Fibroblast of skin of abdomen (primary cell): Measurements from ENCODE around the gene ARHGAP29.
"Not testable (repeated sequence)": the region's sequence is repeated elsewhere in the genome, so short reads cannot be mapped to it uniquely, and the experiment has no call there.

Source experiments
- DNase-seq: peaks from one replicate; pipeline ENCODE4 v3.0.0-alpha.2; 2013

ARHGAP29 gene

DNA sequence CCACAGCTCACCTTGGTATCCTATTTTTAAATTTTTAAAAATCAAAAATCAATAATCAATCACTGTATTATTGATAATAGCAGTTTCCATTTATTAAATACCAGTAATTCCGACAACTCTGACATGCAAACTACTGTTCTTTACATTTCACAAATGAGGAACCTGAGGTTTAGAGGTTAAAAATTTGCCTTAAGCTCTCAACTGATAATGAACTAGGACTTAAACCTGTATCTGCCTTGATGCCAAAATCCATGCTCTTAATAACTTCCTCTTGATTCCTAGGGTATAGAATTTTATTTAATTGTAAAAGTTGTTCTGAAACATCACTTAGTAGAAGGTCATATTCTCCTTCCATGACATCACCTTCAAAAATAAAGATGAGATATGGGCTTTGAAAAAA lies 5.6 kb downstream of the ARHGAP29 start:
- no peak for DNase-seq

DNA sequence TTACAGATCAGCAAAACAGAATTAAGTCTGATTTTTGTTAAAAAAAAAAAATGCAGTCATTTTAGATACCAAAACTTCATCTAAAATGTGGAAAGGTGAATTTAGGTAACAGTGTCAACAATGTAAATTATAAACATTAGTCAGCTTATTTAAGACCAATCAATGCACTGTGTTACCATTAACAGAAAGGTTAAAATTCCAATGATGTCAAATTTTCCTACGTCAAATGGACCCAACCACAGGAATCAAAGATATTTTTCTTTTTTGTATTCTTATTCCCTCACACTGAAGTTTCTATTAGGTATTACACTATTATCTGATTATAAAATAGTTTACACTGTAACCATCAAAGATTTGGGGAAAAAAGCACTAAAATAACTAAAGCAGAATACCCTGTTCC lies 6.5 kb downstream of the ARHGAP29 start:
- DNase-seq, result no peak

DNA sequence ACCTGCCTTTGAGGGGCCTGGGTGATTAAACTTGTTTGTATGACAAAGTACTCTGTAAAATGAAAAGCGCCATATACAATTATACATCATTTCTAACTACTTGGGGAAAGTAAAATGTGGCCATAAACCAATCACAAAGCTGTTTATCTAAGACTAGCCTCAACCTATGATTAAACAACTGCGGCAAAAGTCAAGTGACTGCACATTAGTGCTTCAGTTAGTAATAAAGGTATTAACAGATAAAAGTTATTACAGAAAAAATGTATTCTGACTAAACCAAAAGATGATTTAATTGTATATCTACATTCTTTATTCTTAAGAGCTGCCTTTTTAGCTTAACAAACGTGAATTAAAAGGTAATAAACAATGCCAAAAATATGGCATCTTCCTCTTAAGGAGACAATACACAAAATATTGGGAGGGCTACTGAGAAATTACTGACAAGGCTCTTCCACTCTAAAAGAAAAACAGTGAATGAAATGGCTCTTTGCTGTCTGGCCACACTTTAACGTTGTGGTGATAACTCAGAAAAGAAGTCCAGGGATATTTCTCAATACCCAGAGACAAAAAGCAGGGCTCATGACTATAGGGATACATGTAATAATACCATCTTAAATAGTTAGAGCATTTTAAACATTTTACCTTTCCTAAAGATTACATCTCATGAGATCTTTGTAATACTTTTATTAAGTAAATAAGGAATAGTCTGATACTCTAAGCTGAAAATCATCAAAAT lies 8.6 kb downstream of the ARHGAP29 start:
- DNase-seq, result no peak

DNA sequence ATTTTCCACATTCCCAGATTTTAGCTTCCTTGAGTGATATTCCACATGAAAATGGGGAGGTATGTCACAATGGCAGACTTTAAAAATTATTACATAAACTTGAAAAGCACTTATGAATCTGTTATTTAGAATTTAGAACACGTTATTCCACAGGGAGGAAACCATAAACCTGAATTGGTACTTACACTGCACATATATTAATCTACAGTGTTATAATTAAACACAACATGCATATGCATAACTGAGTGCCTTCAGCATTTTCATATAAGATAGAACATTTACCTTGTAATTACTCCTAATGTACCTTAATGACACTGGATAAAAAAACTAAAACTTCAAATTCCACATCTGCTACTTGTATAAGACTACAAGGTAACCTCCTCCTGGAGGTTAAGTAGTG lies 9.8 kb downstream of the ARHGAP29 start:
- no peak for DNase-seq

DNA sequence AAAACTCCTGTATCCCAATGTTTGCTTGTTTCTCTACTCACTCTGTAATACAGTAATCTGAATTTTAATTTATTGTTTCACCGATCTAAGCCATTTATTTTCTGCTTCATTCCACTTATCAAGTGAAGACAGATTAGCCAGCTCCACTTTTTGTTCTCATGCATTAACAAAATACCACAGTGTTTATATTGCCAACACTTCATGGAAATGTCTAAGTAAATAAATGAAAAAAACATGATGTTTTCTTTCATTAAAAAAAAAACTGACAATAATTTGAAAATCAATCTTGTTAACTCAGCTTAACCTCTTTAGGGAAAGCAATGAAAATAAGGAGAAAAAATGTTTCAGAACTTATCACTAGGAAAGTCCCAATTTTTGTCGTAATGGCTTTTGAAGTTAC lies 11.5 kb downstream of the ARHGAP29 start:
- no peak for DNase-seq

DNA sequence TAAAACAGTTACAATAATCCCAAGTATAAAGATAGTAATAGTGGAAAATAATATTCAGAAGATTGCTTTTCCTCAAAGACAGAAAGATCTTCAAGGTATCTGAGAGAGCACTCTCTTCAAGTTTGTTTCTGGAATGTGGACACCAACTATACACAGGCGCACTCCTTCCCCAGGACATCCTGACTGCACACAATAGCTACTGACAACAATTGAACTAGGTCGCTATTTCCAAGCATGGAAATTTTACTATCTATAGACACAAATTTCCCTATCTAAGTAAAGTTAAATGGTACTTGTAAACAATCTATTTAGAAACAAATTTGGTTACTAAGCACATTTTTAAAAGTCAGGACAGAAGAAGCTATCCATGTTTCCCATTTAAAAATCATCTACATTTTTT lies 19.1 kb downstream of the ARHGAP29 start:
- DNase-seq, result no peak

DNA sequence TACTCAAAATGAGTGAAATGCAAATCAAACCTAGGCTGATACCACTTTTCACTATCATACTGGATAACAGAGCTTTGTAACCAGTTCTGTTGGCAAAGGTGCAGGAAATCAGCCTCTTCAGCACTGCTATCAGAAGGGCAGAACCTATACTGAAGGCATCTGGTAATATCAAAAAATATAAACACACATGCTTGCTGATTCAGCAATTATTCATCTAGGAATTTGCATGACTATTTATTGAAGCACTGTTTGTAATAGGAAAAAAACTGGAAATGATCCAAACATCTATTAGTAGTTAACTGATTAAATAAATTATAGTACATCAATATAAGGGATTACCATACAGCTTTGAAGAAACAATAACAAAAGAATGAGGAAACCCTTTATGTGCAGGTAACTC lies 21.4 kb downstream of the ARHGAP29 start:
- DNase-seq, result no peak

DNA sequence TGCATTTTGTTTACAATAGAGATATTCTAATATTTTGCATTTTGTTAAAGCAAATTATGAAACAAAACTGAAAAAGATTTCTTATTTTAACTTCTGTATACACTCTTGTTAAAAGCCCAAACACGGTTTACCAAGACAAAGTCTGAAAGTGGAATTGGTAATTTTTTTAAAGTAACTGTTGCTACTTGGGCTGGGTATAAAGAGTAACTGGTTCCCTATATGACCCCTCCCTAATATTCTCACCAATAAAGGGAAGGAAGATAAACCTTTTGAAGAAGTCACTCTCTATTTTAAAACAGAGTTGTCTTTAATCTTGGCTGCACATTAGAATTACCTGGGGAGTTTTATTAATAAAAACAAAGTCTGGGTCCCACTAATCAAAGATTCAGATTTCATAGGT lies 27.4 kb downstream of the ARHGAP29 start:
- DNase-seq, result no peak

DNA sequence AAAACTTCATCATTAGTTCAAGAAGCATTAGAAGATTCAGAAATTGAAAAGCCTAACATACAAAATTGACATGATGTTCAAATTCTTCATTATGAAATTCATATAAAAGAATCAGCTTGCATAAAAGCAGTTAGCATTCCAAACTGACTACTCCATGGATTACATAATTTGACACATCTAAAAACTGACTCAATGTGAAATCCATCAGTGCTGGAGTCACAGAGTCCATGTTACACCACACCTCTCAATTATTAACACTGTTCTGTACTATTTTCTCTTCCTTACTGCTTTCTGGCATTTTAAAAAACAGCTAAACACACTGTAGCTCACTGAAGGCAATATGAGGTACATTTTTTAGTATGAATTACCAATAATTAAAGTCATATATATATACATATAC lies 28.0 kb downstream of the ARHGAP29 start:
- DNase-seq, result peak; percentile 41

DNA sequence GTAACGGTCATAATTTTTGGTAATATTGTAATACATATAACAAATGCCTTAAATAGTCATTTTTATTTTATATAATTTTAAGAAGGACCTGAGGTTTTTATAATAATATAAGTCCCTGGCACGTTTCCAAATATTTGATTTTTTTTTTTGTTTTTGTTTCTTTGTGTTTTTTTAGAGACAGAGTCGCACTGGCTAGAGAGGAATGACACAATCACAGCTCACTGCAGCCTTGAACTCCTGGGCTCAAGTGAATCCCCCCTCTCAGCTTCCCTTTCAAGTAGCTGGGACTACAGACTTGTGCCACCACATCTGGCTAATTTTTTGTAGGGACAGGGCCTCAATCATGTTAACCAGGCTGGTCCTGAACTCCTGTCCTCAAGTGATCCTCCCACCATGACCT lies 29.7 kb downstream of the ARHGAP29 start:
- DNase-seq, result no peak

DNA sequence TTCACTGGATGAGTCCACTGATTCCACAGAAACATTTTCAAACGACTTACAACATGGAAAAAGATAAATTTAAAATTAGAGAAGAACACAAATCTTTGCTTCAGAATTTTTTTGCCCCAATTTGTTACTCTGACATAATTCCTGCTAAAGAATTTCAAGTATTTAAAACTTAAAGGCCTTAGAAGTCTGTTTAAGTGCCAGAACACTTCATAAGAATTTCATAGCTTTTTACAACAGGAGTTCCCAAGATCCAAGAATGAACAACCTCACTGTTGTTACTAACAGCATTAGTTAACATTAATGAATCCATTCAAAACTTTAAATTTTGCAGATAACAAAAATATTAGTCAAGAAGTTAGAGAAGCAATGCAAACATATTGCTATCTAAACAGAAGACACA lies 31.7 kb downstream of the ARHGAP29 start:
- DNase-seq, result no peak

DNA sequence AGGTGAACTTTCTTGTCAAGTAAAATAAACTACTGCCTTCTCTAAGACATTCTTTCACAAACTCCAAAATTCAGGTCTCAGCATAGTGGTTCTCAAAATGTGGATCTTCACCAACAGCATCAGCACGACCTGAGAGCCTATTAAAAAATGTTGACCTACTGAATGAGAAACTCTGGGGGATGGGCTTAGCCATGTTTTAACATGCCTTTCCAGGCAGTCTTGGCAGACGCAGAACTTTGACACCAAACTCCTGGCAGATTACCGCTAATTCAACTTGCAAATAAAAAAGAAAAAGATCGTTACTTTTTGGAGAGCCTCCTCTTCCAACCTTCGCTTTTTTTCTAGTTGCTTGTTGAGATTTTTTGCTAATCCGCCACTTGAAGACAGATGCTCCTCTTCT lies 35.1 kb downstream of the ARHGAP29 start:
- DNase-seq, result no peak

DNA sequence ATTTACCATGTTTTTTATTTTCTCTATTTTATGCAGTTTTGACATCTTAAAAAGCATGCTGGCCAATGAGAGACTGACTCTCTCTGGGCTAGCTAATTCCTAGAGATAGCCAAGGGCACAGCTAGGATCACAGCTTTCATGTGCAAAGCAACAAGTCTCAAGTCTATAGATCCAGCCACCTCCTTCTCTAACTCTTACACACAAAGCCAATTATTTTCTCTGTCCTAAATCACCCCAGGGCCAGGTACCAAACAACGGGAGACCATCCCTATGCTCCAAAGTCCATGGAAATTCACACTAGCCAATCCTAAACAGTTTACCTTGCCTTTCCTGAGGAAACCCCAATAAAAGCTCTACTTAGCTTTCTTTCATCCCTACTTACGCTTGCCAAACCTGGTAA lies 38.0 kb downstream of the ARHGAP29 start:
- no peak for DNase-seq

DNA sequence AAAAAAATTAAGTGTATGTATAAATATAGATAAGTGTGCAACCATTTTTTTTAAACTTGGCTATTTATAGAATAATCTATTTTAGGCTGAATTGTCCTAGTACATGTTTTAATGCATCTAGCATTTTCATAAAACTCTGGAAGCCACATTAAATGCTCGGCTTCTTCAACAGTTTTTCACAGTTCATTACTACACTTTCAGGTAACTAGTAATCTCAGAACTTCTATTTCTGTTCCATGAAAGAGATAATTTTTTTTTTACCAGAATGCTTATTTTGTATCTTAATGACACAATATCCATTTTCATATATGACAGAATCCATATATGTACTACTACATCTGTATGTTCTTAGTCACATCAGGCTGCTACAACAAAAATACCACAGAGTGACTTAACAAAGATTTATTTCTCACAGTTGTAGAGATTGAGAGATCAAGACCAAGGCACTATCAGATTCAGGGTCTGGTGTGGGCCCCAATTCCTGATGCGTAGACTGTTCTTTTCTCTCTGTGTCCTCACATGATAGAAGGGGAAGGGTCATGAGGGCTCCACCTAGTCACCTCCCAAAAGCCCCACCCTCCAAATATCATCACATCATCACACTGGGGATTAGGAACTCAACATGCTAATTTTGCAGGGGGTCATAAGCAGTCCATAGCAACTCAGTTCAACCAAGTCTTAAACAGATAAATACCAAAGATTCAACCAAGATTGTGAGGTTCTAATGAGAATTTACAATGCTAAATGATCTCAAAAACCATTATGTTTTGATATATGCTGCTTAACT lies 43.1 kb downstream of the ARHGAP29 start:
- DNase-seq, result no peak

DNA sequence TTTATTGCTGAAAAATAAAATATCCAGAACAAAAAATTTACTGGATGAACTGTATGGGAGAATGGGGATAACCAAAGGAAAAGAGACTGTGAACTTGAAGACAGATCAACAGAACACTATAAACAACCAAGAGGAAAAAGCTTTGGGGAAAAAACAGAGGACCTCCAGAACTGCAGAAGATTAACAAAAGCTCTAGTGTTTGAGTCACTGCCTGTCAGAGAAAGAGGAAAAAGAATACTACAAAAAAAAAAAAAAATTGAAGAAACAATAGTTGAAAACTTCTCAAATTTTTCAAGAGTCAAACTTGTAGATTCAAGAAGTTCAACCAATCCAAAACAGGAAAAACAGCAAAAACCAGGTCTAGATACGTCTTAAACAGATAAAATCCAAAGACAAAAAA lies 44.3 kb downstream of the ARHGAP29 start:
- DNase-seq, result no peak

DNA sequence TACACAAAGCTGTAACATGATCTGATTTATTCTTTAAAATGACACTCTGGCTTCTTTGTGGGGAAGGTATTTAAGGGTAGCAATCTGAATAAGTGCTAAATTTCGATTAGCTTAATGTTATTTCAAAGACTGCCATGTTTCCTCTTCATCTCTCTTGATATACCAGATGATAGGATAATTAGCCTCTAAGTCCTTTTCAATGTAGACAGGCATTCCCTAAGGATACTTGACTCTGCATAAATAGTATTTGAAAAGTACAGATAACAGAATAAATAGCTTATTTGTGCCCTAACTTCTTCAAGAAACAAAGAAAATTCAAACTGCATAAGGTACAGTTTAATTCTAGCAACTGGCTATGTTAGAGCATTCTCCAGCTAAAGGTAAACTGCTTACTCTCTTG lies 46.2 kb downstream of the ARHGAP29 start:
- DNase-seq, result no peak

DNA sequence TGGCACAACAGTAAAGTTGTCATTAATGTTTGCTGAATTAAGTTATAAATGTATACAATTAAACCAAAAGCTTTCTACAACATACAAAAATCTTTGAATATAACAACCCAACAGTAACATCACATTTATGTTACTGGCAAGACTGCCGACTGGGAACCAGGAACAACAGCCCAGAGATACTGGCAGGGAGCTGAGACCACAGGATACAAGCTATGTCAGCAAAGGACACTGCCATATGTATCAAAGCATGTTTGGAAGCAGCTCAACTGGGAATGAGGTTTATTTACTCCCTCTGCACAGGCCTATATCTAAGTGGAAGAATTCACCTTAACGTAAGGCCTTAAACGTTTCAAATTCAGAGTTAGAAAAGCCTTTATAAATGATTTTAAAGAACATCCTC lies 50.4 kb downstream of the ARHGAP29 start:
- DNase-seq, result no peak

DNA sequence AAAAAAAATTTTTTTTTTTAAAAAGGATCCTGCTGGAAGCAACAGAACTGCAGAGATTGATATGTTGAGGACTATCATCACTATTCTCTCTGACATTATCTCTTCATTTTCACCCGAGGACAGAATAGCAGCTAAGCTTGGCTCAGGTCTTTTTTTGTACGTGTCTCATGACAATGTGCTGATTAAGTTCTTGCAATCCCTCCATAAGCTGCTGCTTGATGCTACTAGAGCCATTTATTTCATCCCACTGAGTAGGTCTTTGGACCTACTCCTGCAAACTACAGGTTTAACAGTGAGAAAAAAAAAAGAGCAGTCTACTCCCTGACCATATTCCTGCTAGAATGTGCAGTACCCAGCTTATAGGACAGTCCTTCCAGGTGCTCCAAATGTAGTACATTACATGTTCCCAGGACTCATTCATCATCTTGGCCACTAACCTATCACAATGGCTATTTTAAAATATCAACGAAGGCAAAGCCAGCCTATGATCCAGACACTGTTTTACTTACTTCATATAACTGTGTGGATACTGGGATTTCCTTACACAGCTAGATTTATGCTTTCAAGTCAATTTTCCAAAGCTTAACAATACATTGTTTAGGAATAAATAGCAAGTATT lies 54.1 kb downstream of the ARHGAP29 start:
- DNase-seq, result no peak

DNA sequence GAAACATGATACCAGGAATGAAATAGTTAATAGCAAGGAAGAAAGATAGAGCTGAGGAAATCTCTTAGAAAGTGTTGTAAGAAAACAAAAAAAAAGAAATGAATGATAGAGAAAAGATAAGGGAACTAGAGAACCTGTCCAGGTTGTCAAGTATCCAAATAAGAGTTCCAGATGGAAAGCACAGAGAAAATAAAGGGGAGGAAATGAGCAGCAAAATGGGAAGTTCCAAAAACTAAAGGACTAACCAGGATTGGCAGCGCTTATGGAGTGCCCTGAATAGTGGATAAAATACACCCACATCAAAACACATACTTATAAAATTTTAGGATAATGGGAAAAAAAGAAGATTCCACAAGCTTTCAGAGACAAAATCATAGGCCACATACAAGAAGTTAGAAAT lies 55.2 kb downstream of the ARHGAP29 start:
- DNase-seq, result no peak

DNA sequence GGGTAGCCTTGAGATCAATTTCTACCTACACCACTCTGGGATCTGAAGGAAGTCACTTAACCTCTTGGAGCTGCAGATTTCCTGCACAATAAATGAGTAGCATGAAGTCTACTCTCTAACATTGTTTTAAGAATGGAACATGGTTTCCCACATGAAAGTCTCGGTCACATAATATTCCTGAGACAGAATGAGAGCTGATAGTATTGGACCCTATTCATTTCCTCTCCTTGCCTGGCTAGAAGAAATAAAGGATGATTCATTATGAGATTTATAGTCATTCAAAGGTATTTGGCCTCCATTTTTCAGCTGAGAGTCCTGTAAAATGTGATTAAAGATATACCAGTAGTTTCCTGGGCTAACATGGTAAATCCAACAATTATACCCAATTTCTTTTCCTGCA lies 56.7 kb downstream of the ARHGAP29 start:
- peak; percentile 1 for DNase-seq

DNA sequence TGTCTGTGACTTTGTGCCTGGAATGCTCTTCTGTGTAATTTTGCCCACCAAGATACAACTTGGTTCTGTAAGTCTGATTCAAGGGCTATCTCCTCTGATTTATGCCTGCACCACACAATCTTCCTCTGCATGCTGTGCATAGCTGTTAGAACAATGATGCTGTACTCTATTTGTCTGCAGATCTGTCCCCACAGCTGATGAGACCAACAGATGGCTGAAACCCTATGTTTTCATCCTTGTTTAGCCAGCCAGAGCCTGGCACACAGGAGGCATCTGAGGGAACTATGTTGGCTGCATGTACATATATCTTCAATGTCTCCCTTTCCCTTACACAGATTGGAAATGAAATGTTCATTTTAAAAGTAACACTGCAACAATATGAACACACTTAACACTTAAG lies 58.5 kb downstream of the ARHGAP29 start:
- no peak for DNase-seq

DNA sequence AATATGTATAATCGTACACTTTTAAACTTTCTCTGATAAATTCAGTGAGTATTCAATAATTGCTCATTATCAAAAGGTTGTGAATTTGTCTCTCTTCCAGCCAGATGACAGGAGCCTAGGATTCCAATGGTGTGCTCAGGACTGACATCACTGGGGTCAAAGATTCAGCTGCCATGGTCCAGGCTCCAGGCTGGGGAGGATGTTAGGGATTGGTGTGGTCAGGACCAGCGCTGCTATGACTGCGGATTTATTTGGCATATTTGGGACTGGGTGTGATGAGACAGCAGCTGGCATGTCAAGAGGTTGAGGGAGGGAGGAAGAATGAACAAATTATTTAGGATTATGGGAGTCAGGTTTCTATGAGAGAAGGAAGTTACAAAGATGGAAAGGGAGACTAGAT lies 68.3 kb downstream of the ARHGAP29 start:
- DNase-seq, result no peak

DNA sequence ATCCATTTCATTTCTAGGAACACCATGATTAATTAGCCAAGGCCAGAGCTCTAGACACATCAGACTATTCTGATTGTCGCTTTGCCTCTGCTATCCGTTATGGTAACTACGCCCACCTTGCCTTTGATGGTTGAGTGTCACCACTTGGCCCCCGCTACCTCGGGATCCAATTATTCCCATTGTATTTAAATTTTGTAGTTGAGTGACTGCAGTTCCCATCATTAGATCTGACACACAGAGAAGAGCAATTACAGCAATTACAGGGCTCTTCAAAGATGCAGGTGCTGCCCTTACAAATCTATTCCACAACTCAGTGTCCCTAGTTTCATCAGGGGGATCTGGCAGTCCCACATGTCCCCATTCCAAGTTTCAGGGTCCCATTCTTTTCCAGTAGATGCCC lies 71.5 kb downstream of the ARHGAP29 start:
- DNase-seq, result no peak

DNA sequence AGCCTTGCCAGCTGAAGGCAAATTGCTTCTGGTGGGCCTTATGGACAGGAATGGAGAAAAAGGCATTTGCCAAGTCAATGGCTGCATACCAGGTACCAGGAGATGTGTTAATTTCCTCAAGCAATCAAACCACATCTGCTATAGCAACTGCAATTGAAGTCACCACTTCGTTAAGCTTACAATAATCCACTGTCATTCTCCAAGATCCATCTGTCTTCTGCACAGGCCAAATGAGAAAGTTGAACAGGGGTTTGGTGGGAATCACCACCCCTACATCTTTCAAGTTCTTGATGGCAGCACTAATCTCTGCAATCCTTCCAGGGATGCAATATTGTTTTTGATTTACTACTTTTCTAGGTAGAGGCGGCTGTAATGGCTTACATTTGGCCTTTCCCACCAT lies 72.5 kb downstream of the ARHGAP29 start:
- DNase-seq, result not testable (repeated sequence)
